ENCODE data around the gene NR2C1. TPM values are rescaled to one million over a fixed set of nuclear protein-coding genes. Genes with fewer than 3 reads are reported as not detected.
A peak's percentile ranks its signal among the peaks of the same experiment; 100 is the strongest.

Gene NR2C1
- total and polyA plus RNA-seq, 8 donors = 8.5 to 54.5 (median 14.6) TPM

DNA sequence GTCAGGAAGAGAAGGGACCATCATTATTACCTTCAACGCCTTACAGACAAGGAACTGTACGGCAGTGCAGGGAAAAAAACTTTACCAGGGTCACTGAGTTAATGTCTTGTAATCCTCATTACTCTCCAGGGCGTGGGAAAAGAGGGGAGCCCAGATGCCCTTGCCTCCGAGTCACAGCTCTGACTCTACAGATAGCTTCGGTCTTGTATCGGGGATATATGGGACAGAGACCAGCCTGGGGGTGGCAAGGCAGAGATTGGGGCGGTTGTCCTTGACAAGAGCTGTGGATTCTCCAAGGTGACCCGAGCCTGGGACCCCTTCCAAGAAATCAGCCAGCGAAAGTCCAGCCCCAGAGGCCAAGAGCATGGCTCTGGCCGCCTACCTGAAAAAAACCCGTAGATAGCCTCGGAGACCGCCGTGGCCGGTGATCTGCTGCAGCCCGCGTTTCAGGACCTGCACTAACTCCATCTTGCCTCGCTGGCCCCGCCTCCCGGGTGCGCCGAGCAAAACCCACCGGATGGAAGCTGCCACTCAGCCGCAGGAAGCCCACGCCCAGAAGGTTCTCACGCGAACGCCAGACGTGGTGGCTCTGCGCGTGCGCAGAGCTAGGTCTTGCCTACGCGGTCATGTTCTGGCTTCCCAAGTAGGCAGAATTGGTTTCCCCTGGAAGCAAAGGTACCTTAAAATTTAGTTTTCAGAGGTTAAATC is 70.1 kb downstream of the NR2C1 start, which contains the start of gene NDUFA12:
NDUFA12 (minus strand) TSS at position 485 of the 708 bp plus-strand sequence; CDS start at position 468, 17 bp downstream.
- H3K27ac ChIP-seq = peak within 1 kb of the TSS; percentile 31 to 80 (median 66)
- 0% methylated on average over 34 of the region's 34 CpGs for WGBS, 2 donors
- ATAC-seq (peak; percentile 100), FAIRE-seq (peak; percentile 34), DNase-seq (peak; percentile 93 to 99 (median 95))
- peaks cover 0 to 14% (median 0%) of the 10 kb centered on the region in 3 donors for H3K4me1 ChIP-seq
- peak within 1 kb of the TSS; percentile 54 to 91 (median 67) for H3K4me3 ChIP-seq
- TF ChIP-seq, protein P1, sequence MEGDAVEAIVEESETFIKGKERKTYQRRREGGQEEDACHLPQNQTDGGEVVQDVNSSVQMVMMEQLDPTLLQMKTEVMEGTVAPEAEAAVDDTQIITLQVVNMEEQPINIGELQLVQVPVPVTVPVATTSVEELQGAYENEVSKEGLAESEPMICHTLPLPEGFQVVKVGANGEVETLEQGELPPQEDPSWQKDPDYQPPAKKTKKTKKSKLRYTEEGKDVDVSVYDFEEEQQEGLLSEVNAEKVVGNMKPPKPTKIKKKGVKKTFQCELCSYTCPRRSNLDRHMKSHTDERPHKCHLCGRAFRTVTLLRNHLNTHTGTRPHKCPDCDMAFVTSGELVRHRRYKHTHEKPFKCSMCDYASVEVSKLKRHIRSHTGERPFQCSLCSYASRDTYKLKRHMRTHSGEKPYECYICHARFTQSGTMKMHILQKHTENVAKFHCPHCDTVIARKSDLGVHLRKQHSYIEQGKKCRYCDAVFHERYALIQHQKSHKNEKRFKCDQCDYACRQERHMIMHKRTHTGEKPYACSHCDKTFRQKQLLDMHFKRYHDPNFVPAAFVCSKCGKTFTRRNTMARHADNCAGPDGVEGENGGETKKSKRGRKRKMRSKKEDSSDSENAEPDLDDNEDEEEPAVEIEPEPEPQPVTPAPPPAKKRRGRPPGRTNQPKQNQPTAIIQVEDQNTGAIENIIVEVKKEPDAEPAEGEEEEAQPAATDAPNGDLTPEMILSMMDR (IDR thresholded peaks at IDR 0.05) = no peak
- H3K27me3 ChIP-seq = no peaks in the 10 kb centered on the region
- peaks cover 0 to 4% (median 0%) of the 10 kb centered on the region in 3 donors for H3K36me3 ChIP-seq
- intact Hi-C loops (cut with DNase I) = no loop called here
- H3K9me3 ChIP-seq = no peaks in the 10 kb centered on the region

DNA sequence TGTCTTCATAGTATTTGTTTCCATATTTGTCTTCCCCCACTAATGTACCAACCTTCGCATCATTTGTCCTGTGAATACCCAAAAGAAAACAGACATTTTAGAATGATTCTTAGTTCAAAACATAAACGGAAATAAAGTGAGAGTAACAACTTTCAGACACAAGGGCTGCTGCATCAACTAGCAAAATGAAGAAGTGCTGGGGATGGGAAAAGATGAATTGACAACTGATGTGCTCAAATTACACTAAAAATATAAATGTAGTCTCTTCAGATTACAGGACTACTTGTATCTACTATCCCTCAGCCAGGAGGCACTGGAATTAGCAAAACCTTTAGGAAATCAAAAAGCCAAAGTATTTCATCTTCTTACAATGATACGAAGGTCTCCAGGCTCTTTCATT is 70.7 kb downstream of the NR2C1 start:
- ATAC-seq (no peak), FAIRE-seq (no peak), DNase-seq (no peak)
- H3K27ac ChIP-seq = peak overlapping the region; percentile 31 to 80 (median 66)
- no peaks in the 10 kb centered on the region for H3K9me3 ChIP-seq
- peak overlapping the region; percentile 54 to 91 (median 67) for H3K4me3 ChIP-seq
- intact Hi-C loops (cut with DNase I) = no loop called here
- H3K27me3 ChIP-seq = no peaks in the 10 kb centered on the region
- H3K4me1 ChIP-seq = peaks cover 0 to 14% (median 0%) of the 10 kb centered on the region in 3 donors
- WGBS, 2 donors = 17 to 23% methylated on average over 3 of the region's 3 CpGs
- H3K36me3 ChIP-seq = peaks cover 0 to 4% (median 0%) of the 10 kb centered on the region in 3 donors
- TF ChIP-seq, protein P1 (IDR thresholded peaks at IDR 0.05) = no peak

DNA sequence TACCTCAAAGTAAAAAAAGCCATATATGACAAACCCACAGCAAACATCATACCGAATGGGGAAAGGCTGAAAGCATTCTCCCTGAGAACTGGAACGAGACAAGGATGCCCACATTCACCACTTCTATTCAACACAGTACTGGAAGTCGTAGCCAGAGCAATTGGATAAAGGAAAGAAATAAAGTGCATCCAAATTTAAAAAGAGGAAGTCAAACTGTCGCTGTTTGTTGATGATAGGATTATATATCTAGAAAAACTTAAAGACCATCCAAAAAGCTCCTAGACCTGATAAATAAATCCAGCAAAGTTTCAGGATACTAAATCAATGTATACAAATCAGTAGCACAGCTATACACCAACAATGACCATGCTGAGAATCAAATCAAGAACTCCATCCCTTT is 75.1 kb downstream of the NR2C1 start:
- FAIRE-seq = no peak
- no peak for ATAC-seq

DNA sequence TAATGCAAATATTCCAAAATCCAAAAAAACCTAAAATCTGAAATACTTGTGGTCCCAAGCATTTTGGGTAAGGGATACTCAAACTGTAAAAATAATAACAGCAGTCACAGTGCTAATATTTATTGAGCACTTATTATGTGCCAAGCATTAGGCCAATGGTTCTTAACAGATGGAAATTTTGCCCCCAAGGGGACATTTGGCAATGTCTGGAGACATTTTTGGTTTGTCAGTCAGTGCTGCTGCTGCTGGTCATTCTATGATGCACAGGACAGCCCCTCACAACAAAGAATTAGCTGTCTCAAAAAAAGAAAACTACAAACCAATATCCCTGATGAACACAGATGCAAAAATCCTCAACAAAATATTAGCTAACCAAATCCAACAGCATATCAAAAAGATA is 75.7 kb downstream of the NR2C1 start:
- Histone ChIP-seq H3K4me1 (peaks cover 0 to 12% (median 0%) of the 10 kb centered on the region in 3 donors), H3K27ac (no peak overlapping the region), H3K27me3 (no peaks in the 10 kb centered on the region), H3K36me3 (peaks cover 0 to 4% (median 0%) of the 10 kb centered on the region in 3 donors), H3K4me3 (no peak overlapping the region), H3K9me3 (no peaks in the 10 kb centered on the region)
- intact Hi-C loops (cut with DNase I) = no loop called here
- no peak for FAIRE-seq
- DNase-seq = no peak
- ATAC-seq = no peak
- TF ChIP-seq, protein P1 (IDR thresholded peaks at IDR 0.05) = no peak

More for the DNA sequence above, 75.1 kb downstream of the NR2C1 start:
- intact Hi-C loops (cut with DNase I) = no loop called here
- no peaks in the 10 kb centered on the region for H3K9me3 ChIP-seq
- no peak overlapping the region for H3K4me3 ChIP-seq
- H3K27me3 ChIP-seq = no peaks in the 10 kb centered on the region
- H3K36me3 ChIP-seq = peaks cover 0 to 4% (median 0%) of the 10 kb centered on the region in 3 donors
- H3K4me1 ChIP-seq = peaks cover 0 to 14% (median 0%) of the 10 kb centered on the region in 3 donors
- H3K27ac ChIP-seq = no peak overlapping the region
- WGBS, 2 donors = 72 to 85% methylated on average over 4 of the region's 4 CpGs
- DNase-seq = no peak
- TF ChIP-seq, protein P1 (IDR thresholded peaks at IDR 0.05) = no peak

DNA sequence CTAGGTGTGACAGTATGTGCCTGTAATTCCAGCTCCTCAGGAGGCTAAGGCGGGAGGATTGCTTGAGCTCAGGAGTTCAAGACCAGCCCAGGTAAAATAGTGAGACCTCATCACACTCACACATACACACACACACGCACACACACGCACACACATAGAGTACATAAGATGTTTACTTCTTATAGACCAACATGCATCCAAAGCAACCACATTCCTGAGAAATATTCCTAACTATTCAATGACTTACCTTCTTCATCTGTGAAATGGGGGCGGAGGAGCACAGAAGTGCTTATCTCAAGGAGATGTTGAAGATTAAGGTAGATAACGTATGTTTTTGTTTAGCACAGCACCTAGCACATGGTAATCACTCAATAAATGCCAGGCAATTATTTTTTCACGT is 76.4 kb downstream of the NR2C1 start:
- no peak for ATAC-seq
- WGBS, 2 donors = 90 to 94% methylated on average over 6 of the region's 6 CpGs
- Histone ChIP-seq H3K36me3 (peaks cover 0 to 4% (median 0%) of the 10 kb centered on the region in 3 donors), H3K27me3 (no peaks in the 10 kb centered on the region), H3K27ac (no peak overlapping the region), H3K9me3 (no peaks in the 10 kb centered on the region), H3K4me1 (peaks cover 0 to 6% (median 0%) of the 10 kb centered on the region in 3 donors), H3K4me3 (no peak overlapping the region)
- TF ChIP-seq, protein P1 (IDR thresholded peaks at IDR 0.05) = no peak
- FAIRE-seq = no peak
- DNase-seq = no peak
- intact Hi-C loops (cut with DNase I) = no loop called here

All from pancreas (tissue), 10 donors.